ENCODE results near the gene DOP1B. TPM values are rescaled to one million over a fixed set of nuclear protein-coding genes. Genes with fewer than 3 reads are reported as not detected.
A peak's percentile ranks its signal among the peaks of the same experiment; 100 is the strongest.

Gene DOP1B
- total and polyA plus RNA-seq, 3 experiments from 2014 or later, result 12.0 to 15.2 (median 12.1) TPM

DNA sequence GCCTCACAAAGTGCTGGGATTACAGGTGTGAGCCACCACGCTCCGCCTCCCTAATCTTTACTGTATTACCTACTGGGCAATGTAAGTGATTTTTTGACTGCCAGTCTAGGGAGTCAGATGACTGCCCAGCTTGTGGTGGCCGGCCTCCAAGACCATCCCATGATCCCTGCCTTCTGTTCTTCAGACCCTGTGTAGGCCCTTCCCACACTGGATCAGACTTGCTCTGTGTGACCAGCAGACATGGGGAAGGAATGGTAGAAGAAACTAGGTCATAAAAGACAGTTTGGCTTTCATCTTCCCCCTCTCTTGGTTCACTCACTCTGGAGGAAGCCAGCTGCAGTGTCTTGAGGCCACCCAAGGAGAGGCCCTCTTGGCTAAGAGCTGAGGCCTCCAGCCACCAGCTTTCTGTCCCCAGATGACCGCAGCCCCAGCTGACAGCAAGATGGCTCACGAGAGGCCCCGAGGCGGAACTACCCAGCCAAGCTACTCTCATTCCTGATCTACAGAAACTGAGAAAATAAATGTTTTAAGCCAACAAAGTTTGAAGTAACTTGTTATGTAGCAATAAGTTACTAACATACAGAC, 36.2 kb upstream of the DOP1B start:
- H3K27me3 Mint-ChIP-seq, result peaks cover 3% of the 10 kb centered on the region in 2 donors
- Histone ChIP-seq H3K27ac (ENCODE audit: low read depth, low read length) (no peak overlapping the region), H3K27me3 (ENCODE audit: insufficient read depth, low read length, poor library complexity, severe bottlenecking) (no peaks in the 10 kb centered on the region), H3K9me3 (ENCODE audit: low read length) (no peaks in the 10 kb centered on the region), H3K4me1 (ENCODE audit: insufficient read depth, low read length) (peaks cover 3% of the 10 kb centered on the region), H3K4me3 (ENCODE audit: low read length) (no peak overlapping the region), H3K36me3 (ENCODE audit: insufficient read depth, low read length) (no peaks in the 10 kb centered on the region)
- CTCF ChIA-PET, result no interaction called here
- POLR2A ChIA-PET, result no interaction called here
- H3K4me1 Mint-ChIP-seq, result peaks cover under 1 to 6% (median 2%) of the 10 kb centered on the region in 3 donors
- H3K36me3 Mint-ChIP-seq, result no peaks in the 10 kb centered on the region
- H3K27ac Mint-ChIP-seq, result peak overlapping the region in 1 of 8 donors; percentile 69
- H3K4me3 Mint-ChIP-seq, result no peak overlapping the region
- no peaks in the 10 kb centered on the region for H3K9me3 Mint-ChIP-seq
- no peak for DNase-seq

DNA sequence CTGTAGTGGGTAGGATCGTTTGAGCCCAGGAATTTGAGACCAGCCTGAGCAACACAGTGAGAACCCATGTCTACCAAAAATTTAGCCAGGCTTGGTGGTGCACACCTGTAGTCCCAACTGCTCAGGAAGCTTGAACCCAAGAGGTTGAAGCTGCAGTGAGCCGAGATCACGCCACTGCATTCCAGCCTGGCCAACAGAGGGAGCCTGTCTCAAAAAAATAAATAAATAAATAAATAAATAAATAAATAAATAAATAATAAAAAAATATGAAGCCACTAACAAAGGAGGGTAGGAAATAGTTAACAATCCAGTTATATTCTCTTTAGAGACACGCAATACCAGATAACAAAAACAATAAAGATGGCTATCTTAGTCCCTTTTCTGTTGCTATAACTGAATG, 33.6 kb upstream of the DOP1B start:
- Mint-ChIP-seq H3K9me3 (no peaks in the 10 kb centered on the region), H3K27me3 (peaks cover 3% of the 10 kb centered on the region in 2 donors), H3K4me3 (no peak overlapping the region), H3K36me3 (no peaks in the 10 kb centered on the region), H3K4me1 (peaks cover 5 to 8% (median 6%) of the 10 kb centered on the region in 3 donors), H3K27ac (no peak overlapping the region)
- Histone ChIP-seq H3K4me3 (ENCODE audit: low read length) (no peak overlapping the region), H3K36me3 (ENCODE audit: insufficient read depth, low read length) (no peaks in the 10 kb centered on the region), H3K27me3 (ENCODE audit: insufficient read depth, low read length, poor library complexity, severe bottlenecking) (no peaks in the 10 kb centered on the region), H3K27ac (ENCODE audit: low read depth, low read length) (no peak overlapping the region), H3K4me1 (ENCODE audit: insufficient read depth, low read length) (no peaks in the 10 kb centered on the region), H3K9me3 (ENCODE audit: low read length) (no peaks in the 10 kb centered on the region)
- POLR2A ChIA-PET, result no interaction called here
- CTCF ChIA-PET, result interaction anchor here (6.0 kb wide), 1 partner anchor 20 kb away, joined by 34 read pairs; no protein-coding TSS in a partner anchor
- no peak for DNase-seq

DNA sequence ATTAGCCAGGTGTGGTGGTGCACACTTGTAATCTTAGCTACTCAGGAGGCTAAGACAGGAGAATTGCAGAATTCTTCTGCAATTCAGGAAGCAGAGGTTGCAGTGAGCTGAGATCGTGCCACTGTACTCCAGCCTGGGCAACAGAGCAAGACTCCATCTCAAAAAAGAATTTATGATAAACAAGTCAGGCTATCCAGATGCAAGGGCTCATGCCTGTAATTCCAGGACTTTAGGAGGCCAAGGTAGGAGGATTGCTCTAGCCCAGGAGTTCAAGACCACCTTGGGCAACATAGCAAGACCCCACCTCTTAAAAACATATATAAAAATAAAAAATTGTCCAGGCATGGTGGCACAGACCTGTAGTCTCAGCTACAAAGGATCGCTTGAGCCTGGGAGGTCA, 32.2 kb upstream of the DOP1B start:
- Histone ChIP-seq H3K4me1 (ENCODE audit: insufficient read depth, low read length) (peaks cover under 1% of the 10 kb centered on the region), H3K36me3 (ENCODE audit: insufficient read depth, low read length) (no peaks in the 10 kb centered on the region), H3K9me3 (ENCODE audit: low read length) (no peaks in the 10 kb centered on the region), H3K27ac (ENCODE audit: low read depth, low read length) (no peak overlapping the region), H3K27me3 (ENCODE audit: insufficient read depth, low read length, poor library complexity, severe bottlenecking) (no peaks in the 10 kb centered on the region), H3K4me3 (ENCODE audit: low read length) (no peak overlapping the region)
- ChIA-PET CTCF (interaction anchor here (6.0 kb wide), 1 partner anchor 18 kb away, joined by 34 read pairs; no protein-coding TSS in a partner anchor), POLR2A (no interaction called here)
- no peak overlapping the region for H3K4me3 Mint-ChIP-seq
- peaks cover 3% of the 10 kb centered on the region in 2 donors for H3K27me3 Mint-ChIP-seq
- no peaks in the 10 kb centered on the region for H3K36me3 Mint-ChIP-seq
- H3K27ac Mint-ChIP-seq, result no peak overlapping the region
- H3K4me1 Mint-ChIP-seq, result peaks cover 6 to 17% (median 9%) of the 10 kb centered on the region in 3 donors
- H3K9me3 Mint-ChIP-seq, result no peaks in the 10 kb centered on the region
- no peak for DNase-seq

DNA sequence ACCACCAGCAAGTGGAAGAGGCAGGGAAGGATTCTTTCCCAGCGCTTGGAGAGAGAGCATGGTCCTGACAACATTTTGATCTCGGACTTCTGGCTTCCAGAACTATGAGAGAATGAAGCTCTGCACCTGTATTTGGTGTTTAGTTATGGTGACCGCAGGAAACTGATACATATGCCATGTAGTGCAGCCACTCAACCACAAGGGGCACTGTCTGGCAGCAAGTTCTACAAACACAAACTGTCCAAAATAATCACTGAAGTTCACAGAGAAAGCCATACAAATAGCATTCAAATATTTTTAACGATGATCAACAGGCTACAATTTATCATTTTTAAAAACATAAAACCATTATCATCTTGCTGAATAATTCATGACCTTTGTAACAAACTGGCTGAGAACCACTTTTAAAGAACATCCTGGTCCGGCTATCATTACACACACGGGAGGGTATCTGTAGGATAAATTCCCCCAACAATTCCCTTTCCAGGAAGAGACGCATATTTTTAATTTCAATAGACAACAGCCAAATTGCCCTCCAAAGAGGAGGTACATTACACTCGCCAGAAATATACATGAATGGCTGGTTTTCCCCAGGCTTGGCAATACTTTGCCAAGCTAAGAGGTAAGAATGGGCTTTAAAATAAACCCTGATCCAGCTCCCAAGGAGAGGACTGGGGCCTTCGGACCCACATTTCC, 31.0 kb upstream of the DOP1B start:
- Histone ChIP-seq H3K9me3 (ENCODE audit: low read length) (no peaks in the 10 kb centered on the region), H3K36me3 (ENCODE audit: insufficient read depth, low read length) (no peaks in the 10 kb centered on the region), H3K27ac (ENCODE audit: low read depth, low read length) (no peak overlapping the region), H3K4me1 (ENCODE audit: insufficient read depth, low read length) (peaks cover 6% of the 10 kb centered on the region), H3K4me3 (ENCODE audit: low read length) (no peak overlapping the region), H3K27me3 (ENCODE audit: insufficient read depth, low read length, poor library complexity, severe bottlenecking) (no peaks in the 10 kb centered on the region)
- Mint-ChIP-seq H3K4me3 (peak overlapping the region in 1 of 7 donors; percentile 46), H3K36me3 (peaks cover 0 to 1% (median 0%) of the 10 kb centered on the region in 3 donors), H3K27me3 (peaks cover 2 to 3% of the 10 kb centered on the region in 2 donors), H3K4me1 (peaks cover 11 to 23% (median 16%) of the 10 kb centered on the region in 3 donors), H3K9me3 (no peaks in the 10 kb centered on the region), H3K27ac (peak overlapping the region in 2 of 8 donors; percentile 24 to 72)
- ChIA-PET POLR2A (no interaction called here), CTCF (interaction anchor here (0.6 to 6.0 kb wide), 8 partner anchors 8 to 158 kb away, joined by 3 to 34 read pairs (median 4); no protein-coding TSS in a partner anchor)
- peak; percentile 21 to 70 (median 35) for DNase-seq

DNA sequence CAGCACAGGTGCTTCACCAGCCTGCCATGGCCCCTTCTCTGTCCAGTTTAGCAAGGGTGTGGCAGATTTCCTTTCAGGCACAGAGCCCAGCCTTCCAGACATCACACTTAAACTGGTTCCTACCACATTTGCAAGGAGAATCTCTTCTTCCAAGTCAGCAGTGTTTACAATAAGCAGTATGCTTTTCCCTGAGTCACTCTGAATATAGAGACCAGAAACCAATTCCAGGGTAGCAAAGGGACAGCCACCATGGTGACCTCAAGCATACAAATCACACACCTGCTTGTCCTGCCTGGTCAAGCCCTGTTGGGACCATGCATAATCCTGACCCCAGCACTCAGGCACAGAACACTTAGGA, 30.4 kb upstream of the DOP1B start:
- Mint-ChIP-seq H3K4me1 (peaks cover 14 to 27% (median 18%) of the 10 kb centered on the region in 3 donors), H3K27ac (peak overlapping the region in 1 of 8 donors; percentile 32), H3K9me3 (no peaks in the 10 kb centered on the region), H3K27me3 (peaks cover 2 to 3% of the 10 kb centered on the region in 2 donors), H3K4me3 (no peak overlapping the region), H3K36me3 (peaks cover 0 to 1% (median 0%) of the 10 kb centered on the region in 3 donors)
- H3K27ac ChIP-seq (ENCODE audit: low read depth, low read length), result no peak overlapping the region
- H3K4me1 ChIP-seq (ENCODE audit: insufficient read depth, low read length), result peaks cover 9% of the 10 kb centered on the region
- POLR2A ChIA-PET, result no interaction called here
- no peaks in the 10 kb centered on the region for H3K36me3 ChIP-seq (ENCODE audit: insufficient read depth, low read length)
- H3K27me3 ChIP-seq (ENCODE audit: insufficient read depth, low read length, poor library complexity, severe bottlenecking), result no peaks in the 10 kb centered on the region
- CTCF ChIA-PET, result interaction anchor here (0.7 to 6.0 kb wide), 6 partner anchors 10 to 91 kb away, joined by 3 to 34 read pairs (median 7); no protein-coding TSS in a partner anchor
- DNase-seq, result no peak
- no peaks in the 10 kb centered on the region for H3K9me3 ChIP-seq (ENCODE audit: low read length)
- no peak overlapping the region for H3K4me3 ChIP-seq (ENCODE audit: low read length)

DNA sequence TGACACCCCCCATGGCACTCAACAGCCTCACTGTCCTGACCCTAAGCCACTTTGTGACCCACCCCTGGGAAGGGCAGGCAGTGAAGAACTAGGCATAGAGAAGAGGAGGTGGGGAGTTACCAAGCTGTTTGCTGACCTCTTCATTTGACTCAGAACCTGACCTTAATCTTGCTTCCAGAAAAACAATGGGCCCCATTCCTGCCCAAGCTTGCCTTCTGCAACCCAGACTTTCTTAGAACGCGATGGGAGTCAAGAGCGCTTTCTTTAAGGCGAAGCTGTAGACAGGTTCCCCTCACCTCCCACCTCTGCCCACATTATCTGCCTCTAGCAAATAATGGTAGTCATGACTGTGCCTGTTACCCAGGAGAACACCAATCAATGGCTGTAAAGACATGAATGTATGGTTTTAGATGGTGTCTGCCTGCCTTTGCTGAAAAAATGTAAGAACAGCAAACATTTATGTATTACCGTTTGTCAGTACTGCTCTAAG, 30.0 kb upstream of the DOP1B start:
- peaks cover 14 to 27% (median 18%) of the 10 kb centered on the region in 3 donors for H3K4me1 Mint-ChIP-seq
- ChIA-PET CTCF (interaction anchor here (1.2 to 6.0 kb wide), 5 partner anchors 10 to 73 kb away, joined by 3 to 34 read pairs (median 11); no protein-coding TSS in a partner anchor), POLR2A (no interaction called here)
- H3K27ac Mint-ChIP-seq, result no peak overlapping the region
- H3K36me3 ChIP-seq (ENCODE audit: insufficient read depth, low read length), result no peaks in the 10 kb centered on the region
- no peak overlapping the region for H3K4me3 Mint-ChIP-seq
- H3K27me3 Mint-ChIP-seq, result peaks cover 0 to 2% of the 10 kb centered on the region in 2 donors
- no peaks in the 10 kb centered on the region for H3K9me3 Mint-ChIP-seq
- no peak for DNase-seq
- no peak overlapping the region for H3K4me3 ChIP-seq (ENCODE audit: low read length)
- peaks cover 9% of the 10 kb centered on the region for H3K4me1 ChIP-seq (ENCODE audit: insufficient read depth, low read length)
- H3K36me3 Mint-ChIP-seq, result peaks cover 0 to 1% (median 0%) of the 10 kb centered on the region in 3 donors
- H3K27me3 ChIP-seq (ENCODE audit: insufficient read depth, low read length, poor library complexity, severe bottlenecking), result no peaks in the 10 kb centered on the region
- no peak overlapping the region for H3K27ac ChIP-seq (ENCODE audit: low read depth, low read length)
- no peaks in the 10 kb centered on the region for H3K9me3 ChIP-seq (ENCODE audit: low read length)

DNA sequence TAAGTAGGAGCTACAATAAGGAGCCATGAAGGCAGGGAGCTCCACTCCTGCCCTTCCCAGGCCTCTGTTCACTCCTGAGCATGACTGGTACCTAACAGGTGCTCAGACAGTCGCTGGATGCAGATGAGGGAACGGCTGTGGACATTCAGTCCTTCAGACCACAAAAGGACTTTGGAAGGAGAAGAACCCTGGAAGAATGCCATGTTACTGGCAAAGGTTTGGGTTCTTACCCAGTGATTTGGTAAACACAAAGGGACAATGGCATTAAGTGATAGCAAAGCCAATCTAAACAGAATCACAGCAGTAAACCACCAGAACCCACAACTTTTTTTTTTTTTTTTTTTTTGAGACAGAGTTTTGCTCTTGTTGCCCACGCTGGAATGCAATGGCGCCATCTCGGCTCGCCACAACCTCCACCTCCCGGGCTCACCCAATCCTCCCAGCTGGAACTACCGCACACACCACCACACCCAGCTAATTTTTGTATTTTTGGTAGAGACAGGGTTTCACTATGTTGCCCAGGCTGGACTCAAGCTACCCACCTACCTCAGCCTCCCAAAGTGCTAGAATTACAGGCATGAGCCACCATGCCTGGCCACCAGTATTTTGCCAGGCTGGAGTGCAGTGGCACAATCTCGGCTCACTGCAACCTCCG, 29.2 kb upstream of the DOP1B start:
- no peak overlapping the region for H3K4me3 ChIP-seq (ENCODE audit: low read length)
- H3K27ac Mint-ChIP-seq, result peak overlapping the region in 2 of 8 donors; percentile 56 to 66
- peaks cover 1% of the 10 kb centered on the region for H3K27me3 ChIP-seq (ENCODE audit: insufficient read depth, low read length, poor library complexity, severe bottlenecking)
- no peak overlapping the region for H3K27ac ChIP-seq (ENCODE audit: low read depth, low read length)
- peaks cover 0 to 1% of the 10 kb centered on the region in 2 donors for H3K27me3 Mint-ChIP-seq
- peaks cover 9% of the 10 kb centered on the region for H3K4me1 ChIP-seq (ENCODE audit: insufficient read depth, low read length)
- H3K36me3 Mint-ChIP-seq, result peaks cover 0 to 1% (median 0%) of the 10 kb centered on the region in 3 donors
- no peaks in the 10 kb centered on the region for H3K36me3 ChIP-seq (ENCODE audit: insufficient read depth, low read length)
- ChIA-PET POLR2A (no interaction called here), CTCF (interaction anchor here (0.6 to 6.0 kb wide), 5 partner anchors 9 to 787 kb away, joined by 3 to 34 read pairs (median 11); no protein-coding TSS in a partner anchor)
- H3K9me3 Mint-ChIP-seq, result no peaks in the 10 kb centered on the region
- H3K4me3 Mint-ChIP-seq, result peak overlapping the region in 2 of 7 donors; percentile 36 to 68
- H3K9me3 ChIP-seq (ENCODE audit: low read length), result no peaks in the 10 kb centered on the region
- no peak for DNase-seq
- peaks cover 14 to 27% (median 18%) of the 10 kb centered on the region in 3 donors for H3K4me1 Mint-ChIP-seq

Measured in CD8-positive, alpha-beta memory T cell (primary cell).